Liver (tissue), 9 donors: Measurements from ENCODE around the gene IL2RA. TPM values are rescaled to one million over a fixed set of nuclear protein-coding genes. Genes with fewer than 3 reads are reported as not detected.

Source experiments
- DNase-seq: peaks from one replicate; pipeline ENCODE4 v3.0.0-alpha.2; 2017; ENCODE audit warnings: low spot score
- H3K27ac ChIP-seq, 2 donors: one replicate each; pipeline ENCODE4 v1.7.0; 2013; ENCODE audit warnings: inconsistent platforms in 2 of 2, low read length in 2 of 2, control low read depth in 1 of 2, low read depth in 1 of 2, mild to moderate bottlenecking in 1 of 2
- H3K27me3 ChIP-seq, 4 donors: one replicate each; pipeline versions ENCODE4 v1.6.1 to v1.7.0; 2013; ENCODE audit warnings: low read length in 3 of 4, inconsistent platforms in 1 of 4, mild to moderate bottlenecking in 1 of 4, moderate library complexity in 1 of 4; ENCODE audit not compliant: control insufficient read depth in 4 of 4, insufficient read depth in 4 of 4
- H3K36me3 ChIP-seq, 4 donors: one replicate each; pipeline versions ENCODE4 v1.6.1 to v1.7.0; 2013; ENCODE audit warnings: low read length in 3 of 4, mild to moderate bottlenecking in 3 of 4, low read depth in 1 of 4, moderate library complexity in 1 of 4; ENCODE audit not compliant: control insufficient read depth in 4 of 4, insufficient read depth in 3 of 4
- H3K4me1 ChIP-seq, 4 donors: one replicate each; pipeline versions ENCODE4 v1.6.1 to v1.7.0; 2013; ENCODE audit warnings: low read length in 3 of 4, mild to moderate bottlenecking in 3 of 4, moderate library complexity in 1 of 4; ENCODE audit not compliant: control insufficient read depth in 4 of 4, insufficient read depth in 4 of 4
- H3K4me3 ChIP-seq, 3 donors: one replicate each; pipeline versions ENCODE4 v1.6.1 to v1.7.0; 2013; ENCODE audit warnings: low read length in 3 of 3, control low read depth in 1 of 3, low read depth in 1 of 3, mild to moderate bottlenecking in 1 of 3
- H3K9ac ChIP-seq, 2 donors: one replicate each; pipeline ENCODE4 v1.7.0; 2013; ENCODE audit warnings: low read length in 2 of 2, mild to moderate bottlenecking in 2 of 2, moderate library complexity in 2 of 2, control low read depth in 1 of 2, low read depth in 1 of 2
- H3K9me3 ChIP-seq, 4 donors: one replicate each; pipeline versions ENCODE4 v1.6.1 to v1.7.0; 2013; ENCODE audit warnings: low read length in 3 of 4; ENCODE audit not compliant: control insufficient read depth in 4 of 4
- FOXA1 ChIP-seq: IDR thresholded peaks from 2 replicates; pipeline ENCODE4 v1.6.1; 2016; ENCODE audit warnings: antibody characterized with exemption
- GABPA ChIP-seq, 2 donors: IDR thresholded peaks in 1 of 2; conservative IDR thresholded peaks in 1 of 2; 2 replicates each; pipeline ENCODE4 v1.6.1; 2016; ENCODE audit warnings: antibody characterized with exemption in 2 of 2, mild to moderate bottlenecking in 1 of 2, moderate library complexity in 1 of 2
- NR2F2 ChIP-seq: IDR thresholded peaks from 2 replicates; pipeline ENCODE4 v1.6.1; 2016; ENCODE audit warnings: antibody characterized with exemption
- RAD21 ChIP-seq, 2 donors: IDR thresholded peaks; 2 replicates each; pipeline ENCODE4 v1.6.1; 2016; ENCODE audit warnings: antibody characterized with exemption in 2 of 2, mild to moderate bottlenecking in 2 of 2
- SP1 ChIP-seq: IDR thresholded peaks from 2 replicates; pipeline ENCODE4 v1.6.1; 2018; ENCODE audit warnings: antibody characterized with exemption, mild to moderate bottlenecking
- TAF1 ChIP-seq: conservative IDR thresholded peaks from 2 replicates; pipeline ENCODE4 v1.6.1; 2016; ENCODE audit warnings: antibody characterized with exemption, mild to moderate bottlenecking
- YY1 ChIP-seq: IDR thresholded peaks from 2 replicates; pipeline ENCODE4 v1.6.1; 2016; ENCODE audit warnings: antibody characterized with exemption, mild to moderate bottlenecking
- WGBS: extraction: QIAGEN DNeasy Blood & Tissue Kit; methylation state at CpG from one replicate; pipeline ENCODE4 v1.1.7; 2013; 5-methylcytosine and 5-hydroxymethylcytosine counted together
- polyA plus RNA-seq, 2 donors: library from polyadenylated mRNA; stranded (reverse) in 1 of 2; unstranded in 1 of 2; fragments of 200-250 nt in 1 of 2; fragments of >200 nt in 1 of 2; fragmentation: Nextera tagmentation in 1 of 2; extraction: Ambion mirVana in 1 of 2; gene quantifications; one replicate each; pipeline versions ENCODE4 v1.2.1 to v1.2.3, GENCODE V29; 2013 to 2015
- total RNA-seq, 2 donors: library from RNA; depleted of rRNA; stranded (reverse); fragments of >200 nt; gene quantifications; one replicate each; pipeline ENCODE4 v1.2.3, GENCODE V29; 2014
- TF ChIP-seq, protein P1 (sequence below): IDR thresholded peaks from 2 replicates; pipeline ENCODE4 v1.6.1; 2016; ENCODE audit warnings: antibody characterized with exemption
- TF ChIP-seq, protein P2 (sequence below): IDR thresholded peaks from 2 replicates; pipeline ENCODE4 v1.6.1; 2016; ENCODE audit warnings: antibody characterized with exemption
- TF ChIP-seq, protein P3 (sequence below): fragments of 150-350 bp; IDR thresholded peaks from 2 replicates; pipeline ENCODE4 v1.5.1; 2017; ENCODE audit warnings: improper control_type of control experiment, low read depth, low read length; ENCODE audit not compliant: missing input control
- donor health status: healthy.
- donor health status: healthy.
- donor health status: healthy.
- donor health status: healthy.
- donor health status: healthy.

The IL2RA gene
- total and polyA plus RNA-seq, 4 donors, result 0.46 to 1.6 TPM; not detected in 2

DNA sequence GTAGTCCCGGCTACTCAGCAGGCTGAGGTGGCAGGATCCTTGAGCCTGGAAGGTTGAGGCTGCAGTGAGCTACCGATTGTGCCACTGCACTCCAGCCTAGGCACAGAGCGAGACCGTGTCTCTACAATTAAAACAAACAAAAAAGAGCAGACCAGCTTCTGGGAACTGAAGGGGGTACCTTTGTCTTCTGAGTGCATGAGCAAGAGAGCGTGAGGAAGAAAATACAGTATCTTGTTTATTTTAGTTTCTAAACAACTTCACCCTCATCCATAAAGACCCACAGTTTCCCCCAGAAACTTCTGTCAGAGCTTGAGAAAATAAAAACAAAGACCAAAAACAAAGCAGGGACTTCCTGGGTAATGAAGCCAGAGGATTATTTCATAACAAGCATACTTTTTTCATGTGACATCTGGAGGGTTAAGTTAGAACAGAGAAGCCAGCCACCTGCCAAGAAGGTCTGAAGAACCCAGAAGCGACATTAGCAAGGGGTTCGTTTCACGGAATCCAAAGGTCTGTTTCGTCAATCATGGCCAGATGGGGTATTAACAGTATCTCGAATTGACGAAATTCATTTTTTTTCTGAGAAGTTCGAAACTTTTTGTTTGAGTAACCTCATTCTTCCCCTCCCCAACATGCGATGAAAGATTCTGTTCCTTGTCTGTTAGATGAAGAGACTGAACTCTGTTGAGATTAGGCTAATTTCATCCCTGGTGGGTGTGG is 10.2 kb upstream of the IL2RA start:
- no peak for DNase-seq
- H3K27me3 ChIP-seq, result no peaks in the 10 kb centered on the region
- no peaks in the 10 kb centered on the region for H3K36me3 ChIP-seq
- H3K9me3 ChIP-seq, result no peaks in the 10 kb centered on the region
- no peak overlapping the region for H3K9ac ChIP-seq
- H3K27ac ChIP-seq, result no peak overlapping the region
- WGBS, result 70% methylated on average over 13 of the region's 13 CpGs
- no peak overlapping the region for H3K4me3 ChIP-seq
- TF ChIP-seq NR2F2 (no peak), SP1 (no peak), TAF1 (no peak)
- TF ChIP-seq, protein P1, sequence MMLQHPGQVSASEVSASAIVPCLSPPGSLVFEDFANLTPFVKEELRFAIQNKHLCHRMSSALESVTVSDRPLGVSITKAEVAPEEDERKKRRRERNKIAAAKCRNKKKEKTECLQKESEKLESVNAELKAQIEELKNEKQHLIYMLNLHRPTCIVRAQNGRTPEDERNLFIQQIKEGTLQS, result no peak
- TF ChIP-seq, protein P2, sequence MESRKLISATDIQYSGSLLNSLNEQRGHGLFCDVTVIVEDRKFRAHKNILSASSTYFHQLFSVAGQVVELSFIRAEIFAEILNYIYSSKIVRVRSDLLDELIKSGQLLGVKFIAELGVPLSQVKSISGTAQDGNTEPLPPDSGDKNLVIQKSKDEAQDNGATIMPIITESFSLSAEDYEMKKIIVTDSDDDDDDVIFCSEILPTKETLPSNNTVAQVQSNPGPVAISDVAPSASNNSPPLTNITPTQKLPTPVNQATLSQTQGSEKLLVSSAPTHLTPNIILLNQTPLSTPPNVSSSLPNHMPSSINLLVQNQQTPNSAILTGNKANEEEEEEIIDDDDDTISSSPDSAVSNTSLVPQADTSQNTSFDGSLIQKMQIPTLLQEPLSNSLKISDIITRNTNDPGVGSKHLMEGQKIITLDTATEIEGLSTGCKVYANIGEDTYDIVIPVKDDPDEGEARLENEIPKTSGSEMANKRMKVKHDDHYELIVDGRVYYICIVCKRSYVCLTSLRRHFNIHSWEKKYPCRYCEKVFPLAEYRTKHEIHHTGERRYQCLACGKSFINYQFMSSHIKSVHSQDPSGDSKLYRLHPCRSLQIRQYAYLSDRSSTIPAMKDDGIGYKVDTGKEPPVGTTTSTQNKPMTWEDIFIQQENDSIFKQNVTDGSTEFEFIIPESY, result no peak
- TF ChIP-seq, protein P3, sequence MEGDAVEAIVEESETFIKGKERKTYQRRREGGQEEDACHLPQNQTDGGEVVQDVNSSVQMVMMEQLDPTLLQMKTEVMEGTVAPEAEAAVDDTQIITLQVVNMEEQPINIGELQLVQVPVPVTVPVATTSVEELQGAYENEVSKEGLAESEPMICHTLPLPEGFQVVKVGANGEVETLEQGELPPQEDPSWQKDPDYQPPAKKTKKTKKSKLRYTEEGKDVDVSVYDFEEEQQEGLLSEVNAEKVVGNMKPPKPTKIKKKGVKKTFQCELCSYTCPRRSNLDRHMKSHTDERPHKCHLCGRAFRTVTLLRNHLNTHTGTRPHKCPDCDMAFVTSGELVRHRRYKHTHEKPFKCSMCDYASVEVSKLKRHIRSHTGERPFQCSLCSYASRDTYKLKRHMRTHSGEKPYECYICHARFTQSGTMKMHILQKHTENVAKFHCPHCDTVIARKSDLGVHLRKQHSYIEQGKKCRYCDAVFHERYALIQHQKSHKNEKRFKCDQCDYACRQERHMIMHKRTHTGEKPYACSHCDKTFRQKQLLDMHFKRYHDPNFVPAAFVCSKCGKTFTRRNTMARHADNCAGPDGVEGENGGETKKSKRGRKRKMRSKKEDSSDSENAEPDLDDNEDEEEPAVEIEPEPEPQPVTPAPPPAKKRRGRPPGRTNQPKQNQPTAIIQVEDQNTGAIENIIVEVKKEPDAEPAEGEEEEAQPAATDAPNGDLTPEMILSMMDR, result no peak
- H3K4me1 ChIP-seq, result no peaks in the 10 kb centered on the region

DNA sequence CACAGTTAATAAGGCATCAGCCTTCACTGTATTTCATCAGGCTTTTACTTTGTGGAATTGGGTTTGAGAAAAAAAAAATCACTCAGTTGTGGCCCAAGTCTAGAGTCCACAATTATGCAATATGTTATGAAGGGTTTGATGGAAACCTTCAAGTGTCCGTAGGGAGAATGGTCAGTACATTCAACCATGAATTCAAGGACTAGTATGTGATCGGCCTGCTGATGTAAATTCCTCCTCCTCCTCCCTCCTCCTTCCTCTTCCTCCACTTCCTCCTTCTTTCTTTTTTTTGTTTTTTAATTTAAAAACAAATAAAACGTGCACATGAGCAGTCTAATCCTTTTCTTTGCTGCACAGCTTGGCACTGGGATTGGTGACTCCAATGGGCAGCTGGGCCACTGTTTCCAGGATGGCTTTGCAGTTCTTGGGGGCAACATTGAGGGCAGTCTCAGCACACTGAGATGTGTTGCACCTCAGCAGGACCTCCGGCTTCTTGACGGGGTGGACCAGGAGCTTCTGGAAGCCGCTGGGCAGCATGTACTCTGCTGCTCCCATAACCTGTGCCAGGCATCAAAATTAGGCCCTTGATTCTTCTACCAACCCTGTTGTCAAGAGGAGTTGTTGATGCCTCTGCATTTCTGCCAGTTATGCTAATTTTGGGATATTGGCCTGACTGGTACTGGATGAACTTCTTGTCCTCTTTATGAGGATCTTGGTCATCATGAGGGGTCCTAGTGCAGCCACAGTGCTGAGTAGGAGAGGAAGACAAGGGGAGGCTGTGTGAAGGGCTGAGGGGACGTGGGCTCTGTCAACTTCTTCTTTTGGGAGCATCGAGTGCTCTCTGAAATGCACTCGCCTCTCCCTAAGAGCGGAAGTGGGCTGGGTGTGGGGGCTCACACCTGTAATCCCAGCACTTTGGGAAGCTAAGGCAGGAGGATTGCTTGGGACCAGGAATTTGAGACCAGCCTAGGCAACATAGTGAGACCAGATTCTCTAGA is 9.3 kb upstream of the IL2RA start:
- WGBS, result 83% methylated on average over 10 of the region's 10 CpGs

More for the DNA sequence above, 9.3 kb upstream of the IL2RA start:
- no peak overlapping the region for H3K4me3 ChIP-seq
- no peak overlapping the region for H3K27ac ChIP-seq
- no peak overlapping the region for H3K9ac ChIP-seq
- no peaks in the 10 kb centered on the region for H3K27me3 ChIP-seq
- no peak for DNase-seq
- H3K36me3 ChIP-seq, result no peaks in the 10 kb centered on the region
- H3K9me3 ChIP-seq, result no peaks in the 10 kb centered on the region
- TF ChIP-seq TAF1, result no peak
- TF ChIP-seq YY1, result no peak
- no peak for TF ChIP-seq GABPA (IDR thresholded peaks at IDR 0.05 in 1 of 2, conservative IDR thresholded peaks at IDR 0.05 in 1 of 2)
- TF ChIP-seq, protein P3, result no peak
- no peak for TF ChIP-seq NR2F2
- TF ChIP-seq, protein P1, result no peak
- no peak for TF ChIP-seq FOXA1
- no peak for TF ChIP-seq RAD21 (IDR thresholded peaks at IDR 0.05)
- no peaks in the 10 kb centered on the region for H3K4me1 ChIP-seq
